ENCODE data around the gene CDCP1. TPM values are rescaled to one million over a fixed set of nuclear protein-coding genes. Genes with fewer than 3 reads are reported as not detected.

Gene CDCP1
- total RNA-seq, 1 donor from 2014 or later, result 28.7 TPM

GRCh38 chr3:45187694-45188141 is 41.5 kb upstream of the CDCP1 start:
- intact Hi-C loops (cut with DNase I), result no loop called here
- no peak for ATAC-seq
- TF ChIP-seq CTCF (IDR thresholded peaks at IDR 0.05), result no peak
- Histone ChIP-seq H3K36me3 (no peaks in the 10 kb centered on the region), H3K4me1 (peaks cover 4% of the 10 kb centered on the region), H3K4me3 (no peak overlapping the region), H3K27ac (no peak overlapping the region), H3K27me3 (ENCODE audit: low read depth) (no peaks in the 10 kb centered on the region), H3K9me3 (no peaks in the 10 kb centered on the region)
- no peak for DNase-seq

- Histone ChIP-seq H3K4me1 (peaks cover 5% of the 10 kb centered on the region), H3K27me3 (ENCODE audit: low read depth) (no peaks in the 10 kb centered on the region), H3K36me3 (no peaks in the 10 kb centered on the region), H3K4me3 (no peak overlapping the region), H3K27ac (no peak overlapping the region), H3K9me3 (no peaks in the 10 kb centered on the region)
- intact Hi-C loops (cut with DNase I), result no loop called here
- TF ChIP-seq CTCF (IDR thresholded peaks at IDR 0.05), result no peak
- no peak for DNase-seq
- no peak for ATAC-seq
Measured at GRCh38 chr3:45186871-45187270, 40.7 kb upstream of the CDCP1 start.

GRCh38 chr3:45185461-45185860 is 39.3 kb upstream of the CDCP1 start:
- Histone ChIP-seq H3K4me3 (no peak overlapping the region), H3K9me3 (no peaks in the 10 kb centered on the region), H3K36me3 (no peaks in the 10 kb centered on the region), H3K4me1 (peaks cover 5% of the 10 kb centered on the region), H3K27me3 (ENCODE audit: low read depth) (no peaks in the 10 kb centered on the region), H3K27ac (no peak overlapping the region)
- ATAC-seq (no peak), DNase-seq (no peak)
- TF ChIP-seq CTCF (IDR thresholded peaks at IDR 0.05), result no peak
- intact Hi-C loops (cut with DNase I), result no loop called here

- Histone ChIP-seq H3K4me3 (no peak overlapping the region), H3K36me3 (no peaks in the 10 kb centered on the region), H3K4me1 (peaks cover 5% of the 10 kb centered on the region), H3K27ac (no peak overlapping the region), H3K27me3 (ENCODE audit: low read depth) (no peaks in the 10 kb centered on the region), H3K9me3 (no peaks in the 10 kb centered on the region)
- ATAC-seq, result no peak
- DNase-seq, result no peak
- intact Hi-C loops (cut with DNase I), result no loop called here
- no peak for TF ChIP-seq CTCF (IDR thresholded peaks at IDR 0.05)
Measured at GRCh38 chr3:45185052-45185451, 38.9 kb upstream of the CDCP1 start.

GRCh38 chr3:45183872-45184262 is 37.7 kb upstream of the CDCP1 start:
- Histone ChIP-seq H3K27me3 (ENCODE audit: low read depth) (no peaks in the 10 kb centered on the region), H3K36me3 (no peaks in the 10 kb centered on the region), H3K27ac (no peak overlapping the region), H3K4me3 (no peak overlapping the region), H3K9me3 (no peaks in the 10 kb centered on the region), H3K4me1 (peaks cover 5% of the 10 kb centered on the region)
- ATAC-seq (no peak), DNase-seq (no peak)
- TF ChIP-seq CTCF (IDR thresholded peaks at IDR 0.05), result no peak
- intact Hi-C loops (cut with DNase I), result no loop called here
